Measurements from ENCODE around the gene PPID.
A peak's percentile ranks its signal among the peaks of the same experiment; 100 is the strongest.

Gene PPID

GRCh38 chr4:158728236-158728635 is 5.0 kb upstream of the PPID start:
- no peaks in the 10 kb centered on the region for H4K20me1 ChIP-seq (ENCODE audit: insufficient read depth, low read length)
- H3K4me3 ChIP-seq (ENCODE audit: low read length): no peak overlapping the region
- H3K9me3 ChIP-seq (ENCODE audit: insufficient read depth, low read length): no peaks in the 10 kb centered on the region
- no peaks in the 10 kb centered on the region for H3K36me3 ChIP-seq (replicated peaks; ENCODE audit: low read depth, low read length)
- TF ChIP-seq EZH2phosphoT487 (IDR thresholded peaks at IDR 0.05; ENCODE audit: low read depth): no peak
- no peak for TF ChIP-seq CTCF (IDR thresholded peaks at IDR 0.05; ENCODE audit: low read depth, low read length)
- H3K79me2 ChIP-seq (ENCODE audit: low read length): no peaks in the 10 kb centered on the region
- peaks cover 61% of the 10 kb centered on the region for H3K27me3 ChIP-seq (ENCODE audit: low read depth, low read length)
- no peak overlapping the region for H3K27ac ChIP-seq (ENCODE audit: low read length)
- H3K4me2 ChIP-seq (ENCODE audit: low read length): no peak overlapping the region
- no peaks in the 10 kb centered on the region for H3K4me1 ChIP-seq (ENCODE audit: low read length)
- no peak overlapping the region for H3K9ac ChIP-seq (ENCODE audit: low read length)
- H2AFZ ChIP-seq (ENCODE audit: low read depth, low read length): no peak overlapping the region

- H4K20me1 ChIP-seq (ENCODE audit: insufficient read depth, low read length): no peaks in the 10 kb centered on the region
- H3K4me3 ChIP-seq (ENCODE audit: low read length): no peak overlapping the region
- peaks cover 15% of the 10 kb centered on the region for H3K79me2 ChIP-seq (ENCODE audit: low read length)
- no peak overlapping the region for H3K27ac ChIP-seq (ENCODE audit: low read length)
- H3K9me3 ChIP-seq (ENCODE audit: insufficient read depth, low read length): no peaks in the 10 kb centered on the region
- H3K27me3 ChIP-seq (ENCODE audit: low read depth, low read length): peaks cover 48% of the 10 kb centered on the region
- no peak for TF ChIP-seq EZH2phosphoT487 (IDR thresholded peaks at IDR 0.05; ENCODE audit: low read depth)
- no peak for TF ChIP-seq CTCF (IDR thresholded peaks at IDR 0.05; ENCODE audit: low read depth, low read length)
- H3K4me1 ChIP-seq (ENCODE audit: low read length): peaks cover 7% of the 10 kb centered on the region
- H3K4me2 ChIP-seq (ENCODE audit: low read length): no peak overlapping the region
- no peak overlapping the region for H2AFZ ChIP-seq (ENCODE audit: low read depth, low read length)
- H3K36me3 ChIP-seq (replicated peaks; ENCODE audit: low read depth, low read length): peaks cover 1% of the 10 kb centered on the region
- H3K9ac ChIP-seq (ENCODE audit: low read length): no peak overlapping the region
These were observed 3.4 kb upstream of the PPID start for GRCh38 chr4:158726633-158727032.

GRCh38 chr4:158724637-158725036 is 1.4 kb upstream of the PPID start:
- TF ChIP-seq CTCF (IDR thresholded peaks at IDR 0.05; ENCODE audit: low read depth, low read length) (no peak), EZH2phosphoT487 (IDR thresholded peaks at IDR 0.05; ENCODE audit: low read depth) (no peak)
- H2AFZ ChIP-seq (ENCODE audit: low read depth, low read length): no peak overlapping the region; the same call in 1 of the 2 replicates
- no peaks in the 10 kb centered on the region for H4K20me1 ChIP-seq (ENCODE audit: insufficient read depth, low read length)
- peaks cover 32% of the 10 kb centered on the region for H3K27me3 ChIP-seq (ENCODE audit: low read depth, low read length)
- H3K4me1 ChIP-seq (ENCODE audit: low read length): peaks cover 9% of the 10 kb centered on the region
- H3K4me2 ChIP-seq (ENCODE audit: low read length): no peak overlapping the region
- H3K27ac ChIP-seq (ENCODE audit: low read length): no peak overlapping the region
- no peak overlapping the region for H3K4me3 ChIP-seq (ENCODE audit: low read length)
- no peak overlapping the region for H3K9ac ChIP-seq (ENCODE audit: low read length)
- no peaks in the 10 kb centered on the region for H3K9me3 ChIP-seq (ENCODE audit: insufficient read depth, low read length)
- peaks cover 23% of the 10 kb centered on the region for H3K79me2 ChIP-seq (ENCODE audit: low read length)
- peaks cover 15% of the 10 kb centered on the region for H3K36me3 ChIP-seq (replicated peaks; ENCODE audit: low read depth, low read length)

GRCh38 chr4:158722291-158722916 is 792 bp downstream of the PPID start:
- Histone ChIP-seq H3K27me3 (ENCODE audit: low read depth, low read length) (peaks cover 16% of the 10 kb centered on the region), H3K79me2 (ENCODE audit: low read length) (peaks cover 23% of the 10 kb centered on the region), H2AFZ (ENCODE audit: low read depth, low read length) (peak overlapping the region; percentile 100), H3K9me3 (ENCODE audit: insufficient read depth, low read length) (no peaks in the 10 kb centered on the region), H3K27ac (ENCODE audit: low read length) (peak overlapping the region; percentile 66), H3K4me3 (ENCODE audit: low read length) (peak overlapping the region; percentile 80), H4K20me1 (ENCODE audit: insufficient read depth, low read length) (no peaks in the 10 kb centered on the region), H3K36me3 (replicated peaks; ENCODE audit: low read depth, low read length) (peaks cover 37% of the 10 kb centered on the region), H3K4me1 (ENCODE audit: low read length) (peaks cover 9% of the 10 kb centered on the region), H3K9ac (ENCODE audit: low read length) (peak overlapping the region; percentile 92), H3K4me2 (ENCODE audit: low read length) (peak overlapping the region; percentile 94)
- TF ChIP-seq CTCF (IDR thresholded peaks at IDR 0.05; ENCODE audit: low read depth, low read length) (no peak), EZH2phosphoT487 (IDR thresholded peaks at IDR 0.05; ENCODE audit: low read depth) (no peak)
